Measurements from ENCODE around the gene FTH1. TPM values are rescaled to one million over a fixed set of nuclear protein-coding genes. Genes with fewer than 3 reads are reported as not detected.

Gene FTH1
- total RNA-seq, 2 experiments from 2014 or later, result 2,313 to 2,400 TPM

- Mint-ChIP-seq H3K27me3 (peaks cover 13% of the 10 kb centered on the region), H3K36me3 (ENCODE audit: low read depth) (no peaks in the 10 kb centered on the region), H3K4me1 (ENCODE audit: low read depth) (no peaks in the 10 kb centered on the region), H3K27ac (no peak overlapping the region), H3K4me3 (no peak overlapping the region), H3K9me3 (no peaks in the 10 kb centered on the region)
- ATAC-seq (ENCODE audit: poor library complexity) (no peak), DNase-seq (no peak)
- H3K4me3 ChIP-seq (ENCODE audit: low read length), result no peak overlapping the region
- no peaks in the 10 kb centered on the region for H3K9me3 ChIP-seq (ENCODE audit: control insufficient read depth in 1 of 2, insufficient read depth in 1 of 2, low read length in 2 of 2)
- ChIA-PET CTCF (interaction anchor here (0.6 to 3.5 kb wide), 20 partner anchors 9 to 368 kb away, joined by 3 to 73 read pairs (median 6); partner anchors contain the start of gene FTH1), POLR2A (interaction anchor here (0.7 to 3.6 kb wide), 4 partner anchors 8 to 78 kb away, joined by 3 to 20 read pairs (median 4); partner anchors contain the start of gene FTH1)
- peaks cover 8% of the 10 kb centered on the region for H3K4me1 ChIP-seq (ENCODE audit: insufficient read depth, low read length)
- no peaks in the 10 kb centered on the region for H3K36me3 ChIP-seq (ENCODE audit: insufficient read depth, low read length)
- intact Hi-C loops (cut with DNase I, micrococcal nuclease), result loop anchor here (1.0 to 5.0 kb wide), 5 partner anchors 48 to 150 kb away; no protein-coding TSS in a partner anchor
- TF ChIP-seq, protein P1, sequence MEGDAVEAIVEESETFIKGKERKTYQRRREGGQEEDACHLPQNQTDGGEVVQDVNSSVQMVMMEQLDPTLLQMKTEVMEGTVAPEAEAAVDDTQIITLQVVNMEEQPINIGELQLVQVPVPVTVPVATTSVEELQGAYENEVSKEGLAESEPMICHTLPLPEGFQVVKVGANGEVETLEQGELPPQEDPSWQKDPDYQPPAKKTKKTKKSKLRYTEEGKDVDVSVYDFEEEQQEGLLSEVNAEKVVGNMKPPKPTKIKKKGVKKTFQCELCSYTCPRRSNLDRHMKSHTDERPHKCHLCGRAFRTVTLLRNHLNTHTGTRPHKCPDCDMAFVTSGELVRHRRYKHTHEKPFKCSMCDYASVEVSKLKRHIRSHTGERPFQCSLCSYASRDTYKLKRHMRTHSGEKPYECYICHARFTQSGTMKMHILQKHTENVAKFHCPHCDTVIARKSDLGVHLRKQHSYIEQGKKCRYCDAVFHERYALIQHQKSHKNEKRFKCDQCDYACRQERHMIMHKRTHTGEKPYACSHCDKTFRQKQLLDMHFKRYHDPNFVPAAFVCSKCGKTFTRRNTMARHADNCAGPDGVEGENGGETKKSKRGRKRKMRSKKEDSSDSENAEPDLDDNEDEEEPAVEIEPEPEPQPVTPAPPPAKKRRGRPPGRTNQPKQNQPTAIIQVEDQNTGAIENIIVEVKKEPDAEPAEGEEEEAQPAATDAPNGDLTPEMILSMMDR (IDR thresholded peaks at IDR 0.05), result no peak
- H3K27me3 ChIP-seq (ENCODE audit: control insufficient read depth in 1 of 2, insufficient read depth in 2 of 2, low read length in 2 of 2), result peaks cover 0 to 3% of the 10 kb centered on the region in 2 experiments
- H3K27ac ChIP-seq (ENCODE audit: low read depth in 1 of 2, low read length in 2 of 2), result no peak overlapping the region
These were observed 20.5 kb downstream of the FTH1 start for GRCh38 chr11:61946894-61947293.

- H3K36me3 Mint-ChIP-seq (ENCODE audit: low read depth), result no peaks in the 10 kb centered on the region
- TF ChIP-seq, protein P1 (IDR thresholded peaks at IDR 0.05), result no peak
- DNase-seq, result no peak
- CTCF ChIA-PET, result interaction anchor here (3.4 to 3.5 kb wide), 2 partner anchors 46 to 137 kb away, joined by 44 to 73 read pairs; no protein-coding TSS in a partner anchor
- H3K27ac Mint-ChIP-seq, result no peak overlapping the region
- no peak for ATAC-seq (ENCODE audit: poor library complexity)
- Histone ChIP-seq H3K27ac (ENCODE audit: low read depth in 1 of 2, low read length in 2 of 2) (no peak overlapping the region), H3K4me1 (ENCODE audit: insufficient read depth, low read length) (peaks cover 8% of the 10 kb centered on the region), H3K4me3 (ENCODE audit: low read length) (no peak overlapping the region), H3K9me3 (ENCODE audit: control insufficient read depth in 1 of 2, insufficient read depth in 1 of 2, low read length in 2 of 2) (no peaks in the 10 kb centered on the region), H3K36me3 (ENCODE audit: insufficient read depth, low read length) (no peaks in the 10 kb centered on the region), H3K27me3 (ENCODE audit: control insufficient read depth in 1 of 2, insufficient read depth in 2 of 2, low read length in 2 of 2) (no peaks in the 10 kb centered on the region)
- H3K4me3 Mint-ChIP-seq, result no peak overlapping the region
- POLR2A ChIA-PET, result no interaction called here
- peaks cover 10% of the 10 kb centered on the region for H3K27me3 Mint-ChIP-seq
- no peaks in the 10 kb centered on the region for H3K9me3 Mint-ChIP-seq
- intact Hi-C loops (cut with DNase I, micrococcal nuclease), result loop anchor here in 1 of 2 experiments (5.0 kb wide), 1 partner anchor 48 kb away; no protein-coding TSS in a partner anchor
- no peaks in the 10 kb centered on the region for H3K4me1 Mint-ChIP-seq (ENCODE audit: low read depth)
These were observed 22.2 kb downstream of the FTH1 start for GRCh38 chr11:61945191-61945590.

- intact Hi-C loops (cut with DNase I, micrococcal nuclease), result no loop called here
- Mint-ChIP-seq H3K27ac (no peak overlapping the region), H3K9me3 (peaks cover 6% of the 10 kb centered on the region), H3K4me3 (no peak overlapping the region), H3K27me3 (peaks cover 9% of the 10 kb centered on the region), H3K36me3 (ENCODE audit: low read depth) (no peaks in the 10 kb centered on the region), H3K4me1 (ENCODE audit: low read depth) (no peaks in the 10 kb centered on the region)
- ChIA-PET POLR2A (no interaction called here), CTCF (interaction anchor here (0.5 to 1.5 kb wide), 2 partner anchors 42 to 92 kb away, joined by 3 read pairs; no protein-coding TSS in a partner anchor)
- no peak overlapping the region for H3K4me3 ChIP-seq (ENCODE audit: low read length)
- DNase-seq, result no peak
- no peaks in the 10 kb centered on the region for H3K4me1 ChIP-seq (ENCODE audit: insufficient read depth, low read length)
- ATAC-seq (ENCODE audit: poor library complexity), result no peak
- no peaks in the 10 kb centered on the region for H3K27me3 ChIP-seq (ENCODE audit: control insufficient read depth in 1 of 2, insufficient read depth in 2 of 2, low read length in 2 of 2)
- TF ChIP-seq, protein P1 (IDR thresholded peaks at IDR 0.05), result no peak
- peaks cover 6 to 9% of the 10 kb centered on the region in 2 experiments for H3K9me3 ChIP-seq (ENCODE audit: control insufficient read depth in 1 of 2, insufficient read depth in 1 of 2, low read length in 2 of 2)
- H3K27ac ChIP-seq (ENCODE audit: low read depth in 1 of 2, low read length in 2 of 2), result no peak overlapping the region
- no peaks in the 10 kb centered on the region for H3K36me3 ChIP-seq (ENCODE audit: insufficient read depth, low read length)
These were observed 27.0 kb downstream of the FTH1 start for GRCh38 chr11:61940466-61940865.
